Pons (tissue), 1 donor: ENCODE data around the gene C1GALT1.
"Not testable (repeated sequence)": the region's sequence is repeated elsewhere in the genome, so short reads cannot be mapped to it uniquely, and the experiment has no call there.

Experiments
- DNase-seq: peaks from one replicate; pipeline ENCODE4 v3.0.0-alpha.2; 2016; ENCODE audit warnings: low spot score

Gene C1GALT1

DNA sequence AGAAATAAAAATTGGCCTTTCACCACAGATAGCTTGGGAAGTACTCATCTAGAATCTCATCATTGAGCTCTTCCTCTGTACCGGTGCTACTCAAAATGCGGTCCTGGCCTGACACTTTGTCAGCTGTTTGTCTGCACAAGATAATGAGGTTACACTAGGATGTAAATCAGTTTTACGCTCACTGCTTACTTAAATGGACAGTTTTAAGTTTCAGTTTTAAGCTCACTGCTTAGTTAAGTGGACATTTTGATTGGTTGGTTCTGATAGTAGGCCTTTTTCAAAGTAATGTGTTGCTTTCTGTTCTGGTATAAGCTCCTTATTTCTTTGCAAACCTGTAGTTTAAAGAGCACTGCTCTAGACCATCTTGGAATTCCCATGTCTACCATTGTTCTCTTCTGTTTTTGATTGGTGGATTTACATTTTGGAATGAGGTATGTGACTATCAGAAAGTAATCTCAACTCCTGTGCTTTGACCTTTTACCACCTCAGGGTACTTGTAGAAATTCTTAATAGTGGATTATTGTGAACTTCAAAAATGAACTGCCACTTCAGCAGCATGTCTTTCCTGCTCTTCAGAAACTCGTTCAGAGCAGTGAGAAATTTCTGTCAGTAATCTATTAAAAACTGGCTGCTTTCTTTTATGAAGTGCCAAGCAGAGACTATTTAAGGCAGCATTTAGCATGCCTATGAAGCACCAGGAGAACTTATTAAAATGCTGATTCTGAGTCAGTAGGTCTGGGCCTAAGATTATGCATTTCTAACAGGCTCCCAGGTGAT is 55.0 kb downstream of the C1GALT1 start:
- DNase-seq: no peak

DNA sequence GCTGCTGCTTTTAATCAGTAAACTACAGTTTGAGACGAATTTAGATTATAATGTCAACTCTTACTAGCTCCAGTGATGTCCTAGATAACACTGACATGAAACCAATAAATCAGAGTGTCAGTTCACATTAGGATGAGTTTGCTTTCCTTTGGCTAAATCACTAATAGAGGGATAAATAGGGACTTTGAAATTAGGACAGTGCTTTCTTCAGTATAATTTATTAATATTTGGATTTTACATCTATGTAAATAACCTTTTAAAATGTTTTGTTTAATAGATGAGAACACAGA is 55.6 kb downstream of the C1GALT1 start:
- no peak for DNase-seq

DNA sequence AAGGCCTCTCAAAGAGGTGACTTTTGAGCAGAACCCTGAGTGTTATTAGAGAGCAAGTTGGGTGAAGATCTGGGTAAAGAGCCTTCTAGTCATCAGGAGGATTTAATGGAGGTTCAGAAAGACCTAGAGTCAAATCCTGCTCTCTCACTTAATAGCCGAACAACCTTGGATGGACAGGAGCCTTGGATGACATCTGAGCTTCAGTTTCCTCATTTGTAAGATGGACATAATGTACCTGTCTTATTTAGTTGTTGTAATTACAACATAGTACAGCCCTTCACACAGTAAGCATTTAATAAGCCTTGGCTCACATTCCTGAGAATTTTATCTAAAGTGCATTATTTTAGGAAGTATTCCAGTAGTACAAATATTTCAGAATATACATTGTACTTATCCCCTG is 57.0 kb downstream of the C1GALT1 start:
- no peak for DNase-seq

DNA sequence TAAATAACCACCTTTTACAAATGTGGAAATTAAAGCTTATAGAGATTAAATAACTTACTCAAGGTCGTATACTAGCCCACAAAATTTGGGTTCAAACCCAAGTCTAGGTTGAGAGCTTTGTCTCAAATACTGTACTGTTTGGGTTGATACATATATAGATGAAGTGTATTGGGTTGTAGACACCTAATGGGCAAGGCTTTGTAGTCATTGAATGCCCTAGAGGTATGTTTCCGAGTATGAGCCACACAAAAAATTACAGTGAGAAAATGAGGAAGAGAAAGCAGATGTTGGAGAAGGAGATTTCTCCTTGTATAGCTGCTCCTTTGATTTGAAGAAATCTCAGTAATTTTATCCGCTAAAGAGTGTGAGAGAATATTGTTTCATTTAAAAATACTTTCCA is 60.6 kb downstream of the C1GALT1 start:
- no peak for DNase-seq

DNA sequence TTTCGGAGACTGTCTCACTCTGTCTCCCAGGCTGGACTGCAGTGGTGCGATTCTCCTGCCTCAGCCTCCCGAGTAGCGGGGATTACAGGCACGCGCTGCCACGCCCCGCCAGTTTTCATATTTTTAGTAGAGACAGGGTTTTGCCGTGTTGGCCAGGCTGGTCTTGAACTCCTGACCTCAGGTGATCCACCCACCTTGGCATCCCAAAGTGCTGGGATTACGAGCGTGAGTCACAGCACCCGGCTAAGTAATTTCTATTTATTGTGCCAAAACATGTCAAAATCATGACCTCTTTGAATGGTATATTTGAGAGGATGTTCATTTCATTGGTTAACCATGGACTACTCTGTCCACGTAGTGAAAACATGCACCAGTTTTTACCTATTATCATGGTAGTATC is 62.9 kb downstream of the C1GALT1 start:
- not testable (repeated sequence) for DNase-seq

DNA sequence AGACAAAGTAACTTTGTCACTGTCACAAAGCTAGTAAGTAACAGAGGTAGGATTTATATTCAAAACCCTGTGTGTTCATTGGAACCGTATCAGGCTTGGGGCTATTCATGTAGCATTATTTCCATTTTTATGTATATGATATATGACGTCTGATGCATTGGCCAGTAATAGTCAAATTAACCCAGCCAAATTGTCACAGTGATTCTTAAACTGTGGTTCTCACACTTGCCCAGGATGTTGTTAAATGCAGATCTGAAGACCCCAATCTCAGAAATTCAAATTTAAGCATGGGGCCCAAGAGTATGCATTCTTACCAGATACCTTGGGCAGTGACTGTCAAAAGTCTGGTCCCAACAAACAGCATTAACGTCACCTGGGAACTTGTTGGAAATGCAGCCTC is 63.9 kb downstream of the C1GALT1 start:
- DNase-seq: no peak

DNA sequence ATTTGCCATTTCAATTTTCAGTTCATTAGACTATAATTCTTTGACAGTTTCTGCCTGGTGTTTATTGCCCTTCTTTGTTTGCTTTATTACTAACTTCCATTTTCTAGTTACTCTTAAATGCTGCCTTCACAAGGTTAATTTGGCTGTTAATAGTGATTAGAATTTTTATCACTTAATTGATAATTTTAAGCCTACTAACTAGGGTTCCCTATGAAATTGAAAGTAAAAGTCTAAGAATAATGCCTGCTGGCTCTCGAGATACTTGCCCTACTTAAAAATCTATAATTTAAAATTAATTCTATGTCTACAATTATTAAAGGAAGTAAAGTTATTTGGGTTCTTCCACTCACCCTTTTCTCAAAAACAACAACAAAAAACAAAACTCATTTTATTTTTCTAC is 65.3 kb downstream of the C1GALT1 start:
- DNase-seq: no peak

DNA sequence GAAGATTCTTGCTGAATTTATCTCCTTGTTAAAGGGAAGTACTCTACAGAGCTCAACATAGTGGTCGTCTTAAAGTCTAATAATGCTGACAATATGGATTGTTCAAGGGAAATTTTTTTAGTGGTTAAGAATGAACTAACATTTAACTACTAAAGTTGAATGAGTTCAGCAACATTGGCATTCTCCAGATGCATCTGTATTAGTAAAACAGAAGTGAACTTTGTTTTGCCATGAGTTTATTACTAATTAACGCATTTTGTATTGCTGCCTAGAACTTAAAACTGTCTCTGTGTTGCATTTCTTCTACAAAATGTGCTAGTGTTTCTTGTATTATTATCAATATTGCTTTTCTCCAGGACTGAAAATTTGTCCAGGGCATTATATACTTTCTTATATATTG is 67.5 kb downstream of the C1GALT1 start:
- no peak for DNase-seq

DNA sequence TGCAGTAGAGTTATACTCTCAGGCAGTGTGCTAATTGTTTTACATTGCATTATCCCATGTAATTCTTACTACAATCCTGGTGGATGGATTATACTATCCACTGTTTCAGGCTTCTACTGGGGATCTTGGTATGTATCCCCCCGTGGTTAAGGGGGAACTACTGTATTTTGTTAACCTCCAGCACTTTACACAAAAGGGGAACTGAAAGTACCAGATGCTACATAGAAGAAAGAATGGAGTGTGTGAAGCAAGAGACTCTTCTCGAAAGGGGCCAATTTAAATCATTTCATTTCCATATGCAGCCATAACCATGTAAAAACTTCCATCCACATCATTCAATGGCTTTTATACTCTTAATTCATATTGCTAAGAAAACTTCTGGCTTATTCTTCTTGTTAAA is 69.4 kb downstream of the C1GALT1 start:
- DNase-seq: peak; percentile 62

DNA sequence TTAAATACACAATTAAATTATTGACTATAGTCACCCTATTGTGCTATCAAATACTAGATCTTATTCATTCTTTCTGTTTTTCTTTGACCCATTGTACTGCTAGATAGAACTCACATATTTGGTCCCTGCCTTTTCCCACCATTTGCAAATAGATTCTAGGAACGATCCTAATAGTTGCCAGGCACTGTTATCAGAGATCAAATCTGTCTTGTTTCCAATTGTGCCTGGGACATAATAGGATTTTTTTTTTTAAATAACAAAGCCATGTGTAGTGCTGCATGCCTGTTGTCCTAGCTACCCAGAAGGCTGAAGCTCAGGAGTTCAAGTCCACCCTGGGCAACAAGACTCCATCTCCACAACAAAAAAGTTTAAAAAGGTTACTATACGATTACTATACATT is 72.0 kb downstream of the C1GALT1 start:
- DNase-seq: no peak

DNA sequence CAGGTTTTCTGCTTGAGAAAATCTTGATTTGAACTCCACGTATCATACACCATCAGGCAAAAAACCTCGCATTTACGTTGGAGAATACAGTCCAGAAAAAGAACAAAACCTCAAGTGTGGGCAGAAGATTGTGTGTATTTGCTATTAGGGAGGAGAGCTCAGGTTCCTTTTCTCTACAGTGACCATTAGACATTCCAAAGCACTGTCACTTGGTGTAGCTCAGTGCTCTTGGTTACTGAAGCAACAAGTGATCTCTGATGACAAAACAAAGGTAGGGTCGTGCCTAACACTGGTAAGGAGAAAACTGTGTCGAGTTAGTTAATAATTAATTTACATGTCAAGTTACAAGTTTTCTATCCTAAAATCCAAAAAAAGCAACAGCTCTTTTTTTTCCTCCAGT is 72.6 kb downstream of the C1GALT1 start:
- DNase-seq: no peak

DNA sequence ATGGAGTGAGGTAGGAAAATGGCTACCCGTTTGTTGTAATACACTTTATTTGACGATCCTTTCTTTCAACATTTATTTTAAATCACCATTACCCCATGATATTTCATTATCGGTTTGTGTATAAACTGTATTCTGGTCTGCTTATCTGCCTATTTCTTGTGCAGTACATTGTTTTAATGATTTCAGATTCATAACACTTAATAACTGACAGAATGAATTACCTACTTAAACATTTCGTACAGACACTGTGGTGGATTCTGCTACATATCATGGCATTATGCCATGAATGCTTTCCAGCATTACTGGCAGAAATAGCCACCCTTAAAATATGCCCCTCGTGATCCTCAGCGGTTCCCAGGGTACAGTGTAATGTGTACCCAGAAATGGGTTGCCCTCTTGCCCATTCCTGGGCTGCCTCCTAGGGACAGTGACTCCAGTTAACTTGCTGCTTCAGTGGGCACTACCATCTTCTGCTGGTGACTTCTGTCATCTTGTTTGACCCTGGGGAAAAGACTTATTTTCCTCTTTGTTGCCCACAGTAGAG is 74.5 kb downstream of the C1GALT1 start:
- no peak for DNase-seq

DNA sequence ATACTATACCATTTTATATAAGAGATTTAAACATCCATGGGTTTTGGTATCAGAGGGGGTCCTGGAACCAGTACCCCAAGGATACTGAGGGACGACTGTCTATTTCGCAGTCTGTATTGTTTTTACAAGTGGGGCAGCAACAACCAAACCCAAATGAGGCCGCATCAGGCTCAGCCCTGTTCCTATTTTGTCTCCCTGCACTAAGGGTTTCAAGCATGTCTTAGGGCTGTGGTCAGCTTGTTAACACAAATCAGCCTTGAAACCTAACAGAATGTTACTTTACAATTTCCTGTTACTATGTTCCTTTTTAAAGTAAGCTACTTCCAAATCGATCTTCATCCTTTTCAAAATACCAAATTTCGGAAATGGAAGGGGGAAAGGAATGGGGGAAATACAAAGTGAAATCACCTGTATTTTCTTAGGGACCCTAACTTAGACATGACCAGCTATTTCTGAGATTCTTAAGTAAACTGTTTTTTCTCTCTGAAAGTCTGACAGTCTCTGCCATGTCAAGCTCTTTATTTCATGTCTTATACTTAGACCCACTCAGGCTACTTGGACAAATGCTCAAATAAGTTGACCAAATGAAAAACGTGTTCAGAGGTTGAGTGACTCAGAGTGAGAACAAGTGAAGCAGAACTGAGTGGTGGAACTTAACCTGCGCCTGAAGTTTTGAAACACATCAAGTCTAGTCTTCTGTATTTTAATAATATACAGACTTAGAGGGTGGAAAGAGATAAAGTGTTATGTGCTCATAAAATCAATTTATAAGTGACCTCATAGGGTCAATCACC is 75.8 kb downstream of the C1GALT1 start:
- peak; percentile 78 for DNase-seq

DNA sequence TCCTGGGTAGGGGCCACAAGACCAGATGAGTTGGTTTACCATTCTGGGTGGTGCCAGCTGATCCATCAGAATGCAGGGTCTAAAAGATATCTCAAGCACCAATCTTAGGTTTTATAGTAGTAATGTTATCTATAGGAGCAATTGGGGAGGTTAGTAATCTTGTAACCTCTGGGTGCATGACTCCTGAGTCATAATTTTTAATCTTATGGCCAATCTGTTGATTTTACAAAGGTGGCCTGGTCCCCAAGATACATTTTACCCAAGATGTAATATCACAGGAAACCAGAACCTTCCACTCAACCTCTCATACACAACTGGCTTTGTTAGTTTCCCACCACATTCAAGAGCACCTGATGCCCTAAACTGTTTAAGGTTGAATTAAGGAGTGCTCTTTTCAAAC is 79.5 kb downstream of the C1GALT1 start:
- DNase-seq: no peak

DNA sequence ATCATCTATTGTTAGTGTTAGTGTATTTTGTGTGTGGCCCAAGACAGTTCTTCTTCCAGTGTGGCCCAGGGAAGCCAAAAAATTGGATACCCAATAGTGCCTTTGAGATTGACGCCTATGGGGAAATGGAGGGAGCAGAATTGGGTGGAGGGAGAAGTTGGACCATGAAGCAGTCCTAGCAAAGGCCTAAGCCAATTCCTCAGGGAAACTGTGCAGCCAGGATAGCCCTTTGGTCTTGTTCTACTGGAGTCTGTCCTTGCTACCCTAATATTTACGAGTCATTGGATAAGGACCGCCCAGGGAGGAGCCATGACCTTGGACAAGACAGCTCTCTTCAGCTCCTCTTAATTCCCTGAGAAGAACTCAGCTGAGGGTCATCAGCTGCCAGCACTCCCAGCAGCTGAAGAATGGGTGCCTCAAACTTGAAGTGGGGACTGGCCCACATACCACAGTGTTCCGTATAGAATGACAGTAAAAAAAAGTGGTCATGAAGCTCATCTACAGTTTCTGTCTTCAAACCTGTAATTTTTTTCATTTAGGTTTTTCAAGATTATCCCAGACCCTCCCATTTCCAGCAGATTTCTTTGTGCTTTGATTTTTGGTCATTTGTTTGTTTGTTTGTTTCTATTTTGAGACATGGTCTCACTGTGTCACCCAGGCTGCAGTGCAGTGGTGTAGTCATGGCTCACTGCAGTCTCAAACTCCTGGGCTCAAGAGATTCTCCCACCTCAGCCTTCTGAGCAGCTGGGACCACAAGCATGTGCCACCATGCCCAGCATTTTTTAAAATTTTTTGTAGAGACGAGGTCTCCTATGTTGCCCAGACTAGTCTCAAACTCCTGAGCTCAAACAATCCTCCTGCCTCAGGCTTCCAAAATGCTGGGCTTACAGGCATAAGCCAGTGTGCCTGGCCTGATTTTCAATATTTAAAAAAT is 81.2 kb downstream of the C1GALT1 start:
- no peak for DNase-seq

DNA sequence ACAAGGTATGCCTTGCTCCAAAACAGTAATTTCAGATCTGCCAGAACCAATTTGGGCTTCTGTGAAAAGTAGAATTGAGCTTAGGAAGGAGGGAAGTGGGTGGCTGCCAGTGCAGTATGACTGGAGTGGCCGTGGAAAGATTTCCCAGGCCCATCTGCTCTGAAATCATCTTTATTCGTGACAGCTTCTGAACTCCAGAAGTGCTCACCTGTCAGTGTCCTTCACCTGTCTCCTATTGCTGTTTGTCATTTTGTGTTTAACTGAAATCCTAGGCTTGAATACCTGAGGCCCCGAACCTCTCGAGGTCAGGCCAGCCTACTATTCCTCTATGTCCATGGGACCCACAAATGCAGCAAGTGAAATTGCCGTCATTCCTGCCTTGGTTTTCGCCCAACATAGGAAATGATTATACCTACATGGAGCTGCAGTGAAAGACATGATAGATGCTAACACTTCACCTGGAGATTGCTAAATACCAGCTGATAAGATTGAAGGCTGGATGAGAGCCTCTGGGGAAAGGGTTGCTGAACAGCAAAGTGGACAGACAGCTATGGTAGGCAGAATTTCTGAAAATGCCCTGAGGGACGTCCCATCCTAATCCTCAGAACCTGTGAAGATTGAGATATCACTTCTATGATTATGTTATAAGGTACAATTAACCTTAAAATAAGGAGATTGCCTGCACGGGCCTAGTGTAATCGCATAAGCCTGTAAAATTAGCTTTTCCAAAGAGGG is 82.1 kb downstream of the C1GALT1 start:
- DNase-seq: no peak

DNA sequence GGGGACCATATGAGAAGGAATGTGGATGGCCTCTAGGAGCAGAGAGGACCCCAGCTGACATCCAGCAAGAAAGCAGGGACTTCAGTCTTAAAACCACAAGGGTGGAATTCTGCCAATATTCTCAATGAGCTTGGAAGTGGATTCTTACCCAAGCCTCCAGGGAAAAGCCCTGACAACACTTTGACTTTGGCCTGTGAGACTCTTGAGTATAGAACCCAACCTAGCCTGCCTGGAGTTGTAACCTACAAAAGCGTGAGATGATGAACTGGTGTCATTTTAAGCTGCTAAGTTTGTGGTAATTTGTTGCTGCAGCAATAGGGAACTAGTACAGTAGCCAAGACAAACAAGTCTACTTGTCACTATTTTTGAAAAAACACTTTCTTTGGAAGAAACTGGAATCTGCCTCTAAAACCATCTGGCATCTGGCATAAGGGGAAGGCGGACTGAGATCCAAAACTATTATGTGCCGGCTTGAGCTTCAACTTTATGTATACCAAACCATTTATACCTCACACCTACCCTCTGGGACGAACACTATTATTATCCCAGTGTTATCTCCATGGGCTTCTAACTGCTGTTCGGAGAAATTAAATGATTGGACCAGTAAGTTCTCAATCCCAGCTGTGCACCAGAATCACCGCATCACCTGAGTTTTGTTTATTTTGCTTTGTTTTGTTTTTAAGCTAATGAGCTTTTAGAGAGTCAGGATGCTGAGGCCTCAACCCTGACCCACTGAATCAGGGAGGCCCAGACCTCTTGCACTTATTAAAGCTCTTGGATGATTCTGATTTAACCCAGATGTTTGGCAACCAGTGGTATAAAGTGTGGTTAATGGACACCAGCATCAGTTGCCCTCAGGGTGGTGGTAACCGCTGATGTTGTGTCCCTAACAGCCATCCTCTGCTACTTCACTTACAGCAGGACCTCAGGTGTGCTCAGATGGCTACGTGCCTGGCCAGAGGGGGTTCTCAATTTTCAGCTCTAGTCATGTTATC is 83.0 kb downstream of the C1GALT1 start:
- no peak for DNase-seq

DNA sequence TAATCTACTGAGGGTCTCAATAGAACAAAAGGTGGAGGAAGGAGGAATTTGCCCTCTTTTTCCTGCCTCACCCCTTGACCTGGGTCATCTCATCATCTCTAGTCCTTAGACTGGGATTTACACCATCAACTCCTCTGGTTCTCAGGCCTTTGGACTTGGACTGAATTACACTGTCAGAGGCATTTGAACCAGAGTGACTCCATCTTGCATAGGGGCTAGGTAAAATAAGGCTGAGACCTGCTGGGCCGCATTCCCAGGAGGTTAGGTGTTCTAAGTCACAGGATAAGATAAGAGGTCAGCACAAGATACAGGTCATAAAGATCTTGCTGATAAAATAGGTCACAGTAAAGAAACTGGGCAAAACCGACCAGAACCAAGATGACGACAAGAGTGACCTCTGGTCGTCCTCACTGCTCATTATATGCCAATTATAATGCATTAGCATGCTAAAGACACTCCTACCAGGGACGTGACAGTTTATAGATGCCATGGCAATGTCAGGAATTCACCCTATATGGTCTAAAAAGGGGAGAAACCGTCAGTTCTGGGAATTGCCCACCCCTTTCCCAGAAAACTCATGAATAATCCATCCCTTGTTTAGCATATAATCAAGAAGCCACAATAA is 84.0 kb downstream of the C1GALT1 start:
- DNase-seq: no peak

DNA sequence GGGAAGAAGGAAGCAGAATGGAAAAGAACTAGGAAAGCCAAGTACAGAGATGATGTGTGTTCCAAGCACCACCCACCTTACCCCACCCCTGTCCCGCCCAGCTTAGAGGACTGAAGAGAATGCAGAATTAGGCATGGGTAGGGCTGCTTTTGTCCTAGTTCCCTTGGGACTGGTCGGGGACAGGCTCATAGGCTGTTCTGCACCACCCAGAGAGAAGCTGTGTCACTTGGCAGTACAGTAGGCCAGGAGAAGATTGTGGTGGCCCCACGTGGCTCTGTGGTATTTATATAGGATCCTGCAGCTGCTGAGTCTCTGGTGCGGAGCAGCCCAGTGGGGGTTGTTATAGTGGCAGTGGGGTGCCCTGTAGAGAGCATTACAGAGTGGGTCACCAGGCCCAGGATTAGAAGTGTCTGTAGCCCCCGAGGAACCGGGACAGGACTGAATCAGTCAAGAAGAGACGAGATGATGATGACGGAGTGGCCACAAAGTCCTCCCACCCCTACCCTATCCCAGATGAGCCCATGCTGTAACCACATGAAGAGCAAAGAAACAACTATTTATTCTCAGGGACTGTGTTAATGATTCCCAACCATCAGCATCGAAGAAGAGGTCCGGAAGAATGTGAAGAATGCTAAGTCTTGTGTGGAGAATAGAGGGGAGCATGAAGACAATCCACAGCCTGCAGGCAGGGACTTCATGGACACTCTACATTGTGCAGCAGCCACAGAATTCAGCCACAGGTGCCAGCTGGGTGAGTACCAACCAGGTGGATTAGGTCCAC is 88.9 kb downstream of the C1GALT1 start:
- DNase-seq: no peak
